Measurements from ENCODE around the gene LPP. TPM values are rescaled to one million over a fixed set of nuclear protein-coding genes. Genes with fewer than 3 reads are reported as not detected.
A peak's percentile ranks its signal among the peaks of the same experiment; 100 is the strongest.

The LPP gene
- total and polyA plus RNA-seq, 10 of the 15 experiments (the other 5 are each of a cell fraction or from before 2014, with no cell fraction given): under 0.01 to 0.62 (median 0.03) TPM

- in situ Hi-C loops (cut with MboI) (no loop called here), intact Hi-C loops (cut with micrococcal nuclease; ENCODE audit: unreplicated experiment) (loop anchor here (5.0 kb wide), 1 partner anchor 57 kb away; no protein-coding TSS in a partner anchor)
- H2AFZ ChIP-seq (ENCODE audit: control insufficient read depth, low read depth, low read length): no peak overlapping the region
- peak overlapping the region; percentile 60; the same call in 1 of the 2 replicates for H3K4me2 ChIP-seq (ENCODE audit: control insufficient read depth, insufficient read depth)
- CTCF ChIA-PET: no interaction called here
- no peak overlapping the region for H3K9ac ChIP-seq (ENCODE audit: control insufficient read depth, insufficient read depth, low read length)
- no peaks in the 10 kb centered on the region for H3K79me2 ChIP-seq (ENCODE audit: control insufficient read depth, insufficient read depth, low read length)
- no peaks in the 10 kb centered on the region for H3K36me3 ChIP-seq (ENCODE audit: control insufficient read depth in 2 of 2, insufficient read depth in 2 of 2, low read length in 1 of 2)
- ATAC-seq (peak; percentile 95), FAIRE-seq (peak; percentile 89), DNase-seq (ENCODE audit: low read depth, low spot score) (no peak)
- H4K20me1 ChIP-seq (ENCODE audit: control insufficient read depth, insufficient read depth): no peaks in the 10 kb centered on the region
- SMC1A ChIA-PET (ENCODE audit: uncharacterized antibody, unreplicated experiment): interaction anchor here (1.0 kb wide), 1 partner anchor 28 kb away, joined by 4 read pairs; no protein-coding TSS in a partner anchor
- no TSS peak for BruUV-seq (replicated peaks)
- peaks cover 6% of the 10 kb centered on the region; the same call in 1 of the 2 replicates for H3K4me1 ChIP-seq (ENCODE audit: control insufficient read depth, insufficient read depth, low read length)
- WGBS (ENCODE audit: insufficient coverage, insufficient replicate concordance, low lambda C conversion rate, missing lambda C conversion rate): 32% methylated on average over 3 of the region's 5 CpGs
- no peaks in the 10 kb centered on the region; the same call in 2 of the 3 replicates for H3K9me3 ChIP-seq (replicated peaks; ENCODE audit: control insufficient read depth, insufficient read depth, low read length)
- POLR2A ChIA-PET: no interaction called here
- no peak overlapping the region for H3K27ac ChIP-seq (ENCODE audit: control insufficient read depth, insufficient read depth)
- no peak overlapping the region for H3K4me3 ChIP-seq
- H3K27me3 ChIP-seq (replicated peaks in 1 of 2; ENCODE audit: control insufficient read depth in 2 of 2, insufficient read depth in 2 of 2, low read length in 1 of 2): no peaks in the 10 kb centered on the region; a peak in 1 of 4 replicates
- RAD21 ChIA-PET (ENCODE audit: unreplicated experiment): no interaction called here
- TF ChIP-seq NKRF (conservative IDR thresholded peaks at IDR 0.05): no peak
- TF ChIP-seq MTA2 (IDR thresholded peaks at IDR 0.05; ENCODE audit: low read depth): peak; percentile 46; the same call in 1 of the 2 replicates
- TF ChIP-seq DPF2 (IDR thresholded peaks at IDR 0.05): peak; percentile 47; the same call in 1 of the 2 replicates
- TF ChIP-seq RUNX3 (IDR thresholded peaks at IDR 0.05; ENCODE audit: low read length): 0 out of 2 replicates have a peak, but pooled peaks have one; percentile 14
- 0 out of 2 replicates have a peak, but pooled peaks have one; percentile 12 for TF ChIP-seq ZNF24 (IDR thresholded peaks at IDR 0.05)
- no peak for TF ChIP-seq SIN3A (IDR thresholded peaks at IDR 0.05; ENCODE audit: low read depth, low read length)
- TF ChIP-seq CHD2 (IDR thresholded peaks at IDR 0.05; ENCODE audit: borderline replicate concordance, low read depth, low read length): 0 out of 2 replicates have a peak, but pooled peaks have one; percentile 25
- TF ChIP-seq ATF7 (IDR thresholded peaks at IDR 0.05; ENCODE audit: low read depth): peak; percentile 35; the same call in 1 of the 2 replicates
- peak; percentile 36 to 48; a peak in 2 of 4 replicates for TF ChIP-seq IKZF2 (IDR thresholded peaks at IDR 0.05)
- 0 out of 2 replicates have a peak, but pooled peaks have one; percentile 23 for TF ChIP-seq PAX5 (IDR thresholded peaks at IDR 0.05; ENCODE audit: borderline replicate concordance, low read depth, low read length)
- no peak for TF ChIP-seq MAX (IDR thresholded peaks at IDR 0.05; ENCODE audit: low read depth, low read length)
- 0 out of 3 replicates have a peak, but pooled peaks have one; percentile 33 for TF ChIP-seq POU2F2 (IDR thresholded peaks at IDR 0.05; ENCODE audit: borderline replicate concordance, low read depth, low read length)
- no peak for TF ChIP-seq PKNOX1 (IDR thresholded peaks at IDR 0.05)
- no peak for TF ChIP-seq CEBPZ (IDR thresholded peaks at IDR 0.05; ENCODE audit: low read depth, low read length)
- 0 out of 2 replicates have a peak, but pooled peaks have one; percentile 19 for TF ChIP-seq IKZF1 (conservative IDR thresholded peaks at IDR 0.05)
- TF ChIP-seq BCL11A (IDR thresholded peaks at IDR 0.05; ENCODE audit: low read depth, low read length): peak; percentile 75
- TF ChIP-seq SPI1 (IDR thresholded peaks at IDR 0.05; ENCODE audit: borderline replicate concordance, insufficient read depth, low read depth, low read length): peak; percentile 86
- TF ChIP-seq TCF3 (IDR thresholded peaks at IDR 0.05; ENCODE audit: borderline replicate concordance, insufficient read depth, low read depth, low read length): 0 out of 2 replicates have a peak, but pooled peaks have one; percentile 42
These were observed 235.9 kb downstream of the LPP start for GRCh38 chr3:188389711-188390342.

Data from GM12878 (cell line).